ENCODE measurements around the gene GAREM2.
A peak's percentile ranks its signal among the peaks of the same experiment; 100 is the strongest.
"Not testable (repeated sequence)": the region's sequence is repeated elsewhere in the genome, so short reads cannot be mapped to it uniquely, and the experiment has no call there.

The GAREM2 gene

DNA sequence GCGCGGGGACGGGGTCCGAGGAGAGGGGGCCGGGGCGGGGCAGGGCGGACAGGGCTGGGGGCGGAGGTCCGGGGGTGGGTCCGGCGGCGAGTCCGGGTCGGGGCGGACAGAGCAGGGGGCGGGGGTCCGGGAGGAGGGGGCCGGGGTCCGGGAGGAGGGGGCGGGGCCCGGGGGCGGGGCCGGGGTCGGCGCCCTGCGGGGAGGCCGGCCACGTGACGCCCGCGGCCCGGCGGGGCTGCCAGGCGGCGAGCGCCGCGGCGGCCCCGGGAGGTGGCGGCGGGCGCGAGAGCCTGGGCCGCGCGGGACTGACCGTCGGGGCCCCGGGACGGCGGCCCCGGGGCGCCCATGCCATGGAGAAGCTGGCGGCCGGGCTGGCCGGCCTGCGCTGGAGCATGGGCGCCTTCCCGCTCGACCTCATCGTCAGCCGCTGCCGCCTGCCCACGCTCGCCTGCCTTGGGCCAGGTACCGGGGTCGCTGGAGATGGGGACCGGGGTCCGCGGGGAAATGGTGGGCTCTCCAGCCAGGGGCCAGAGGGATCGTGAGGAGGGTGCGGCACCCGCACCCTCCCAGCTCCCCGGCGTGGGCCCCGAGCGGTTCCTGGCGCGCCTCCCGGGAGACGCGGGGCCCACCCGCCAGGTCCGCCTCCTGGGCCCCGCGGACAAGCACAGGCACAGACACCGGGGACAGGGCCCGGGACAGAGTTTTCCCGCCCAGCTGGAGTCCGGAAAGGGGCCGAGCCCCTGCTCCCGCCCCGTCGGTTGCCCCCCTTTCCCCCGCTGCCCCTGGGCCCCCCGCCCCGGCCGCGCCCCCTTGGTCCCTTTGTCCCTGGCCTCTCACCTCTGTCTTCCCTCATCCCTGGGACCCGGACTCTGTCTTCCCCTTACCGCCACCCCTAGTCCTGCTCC, at the start of gene GAREM2:
Gene GAREM2, plus strand, starts transcription at position 218 of the 905 bp plus-strand sequence. Its CDS starts 133 bp downstream, at position 351.
- DNase-seq (ENCODE audit: low read depth, low spot score): no peak

DNA sequence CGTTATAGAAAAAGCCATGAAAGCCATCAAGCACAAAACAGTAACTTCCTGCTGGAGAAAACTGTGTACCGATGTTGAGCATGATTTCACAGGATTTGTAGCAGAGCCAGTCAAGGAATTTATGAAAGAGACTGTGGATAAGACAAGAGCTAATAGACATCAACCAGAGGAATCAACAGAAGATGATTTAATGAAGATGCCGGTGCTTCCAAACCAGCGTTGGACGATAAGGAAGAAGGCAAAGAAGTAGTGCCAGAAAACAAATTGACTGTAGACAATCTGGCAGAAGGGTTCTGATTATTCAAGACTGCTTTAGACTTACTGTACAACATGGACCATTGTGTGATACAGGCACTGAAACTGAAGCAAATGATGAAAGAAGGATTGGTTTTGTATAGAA, 49.5 kb upstream of the GAREM2 start:
- no peak for DNase-seq (ENCODE audit: low read depth, low spot score)

DNA sequence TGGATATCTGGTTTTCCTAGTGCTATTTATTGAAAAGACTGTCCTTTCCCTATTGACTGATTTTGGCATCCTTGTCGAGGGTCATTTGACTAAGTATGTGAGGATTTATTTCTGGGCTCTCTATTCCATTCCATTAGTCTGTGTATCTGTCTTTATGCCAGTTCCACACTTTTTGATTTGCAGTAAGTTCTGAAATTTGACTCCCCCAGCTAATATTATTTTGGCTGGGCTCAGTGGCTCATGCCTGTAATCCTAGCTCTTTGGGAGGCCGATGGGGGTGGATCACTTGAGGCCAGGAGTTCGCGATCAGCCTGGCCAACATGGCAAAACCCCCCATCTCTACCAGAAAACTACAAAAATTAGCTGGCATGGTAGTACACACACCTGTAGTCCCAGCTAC, 46.8 kb upstream of the GAREM2 start:
- DNase-seq (ENCODE audit: low read depth, low spot score): no peak

DNA sequence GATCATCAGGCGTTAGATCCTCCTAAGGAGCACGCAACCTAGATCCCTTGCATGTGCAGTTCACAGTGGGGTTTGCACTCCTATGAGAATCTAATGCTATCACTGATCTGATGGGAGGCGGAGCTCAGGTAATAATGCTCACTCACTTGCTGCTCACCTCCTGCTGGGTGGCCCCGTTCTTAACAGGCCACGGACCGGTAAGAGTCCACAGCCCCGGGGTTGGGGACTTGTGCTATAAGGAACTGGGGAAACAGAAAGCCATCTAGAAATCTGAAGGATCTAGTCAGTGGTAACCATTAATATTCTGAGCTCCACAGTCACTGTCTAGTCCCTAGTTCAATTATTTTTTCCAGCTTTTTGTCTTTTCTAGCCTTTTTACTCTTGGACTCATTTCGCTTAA, 44.7 kb upstream of the GAREM2 start:
- DNase-seq (ENCODE audit: low read depth, low spot score): no peak

DNA sequence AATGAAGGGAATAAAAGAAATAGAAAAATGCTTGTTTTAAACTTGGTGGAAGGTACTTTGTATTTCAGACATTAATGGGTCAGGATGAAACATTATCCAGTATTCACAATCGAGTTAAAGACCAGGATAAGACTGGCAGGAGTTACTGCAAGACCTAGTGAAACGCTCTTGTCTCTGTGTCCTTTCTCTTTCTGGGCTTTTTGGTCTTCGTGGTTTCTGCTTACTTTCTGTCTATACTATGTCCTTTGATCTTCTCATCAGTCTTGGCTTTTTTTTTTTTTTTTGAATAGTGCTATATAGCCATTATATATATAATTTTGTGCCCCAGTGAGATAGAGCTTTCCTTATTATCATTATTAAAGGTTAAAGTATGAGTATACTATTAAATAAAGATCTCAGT, 42.1 kb upstream of the GAREM2 start:
- DNase-seq (ENCODE audit: low read depth, low spot score): no peak

DNA sequence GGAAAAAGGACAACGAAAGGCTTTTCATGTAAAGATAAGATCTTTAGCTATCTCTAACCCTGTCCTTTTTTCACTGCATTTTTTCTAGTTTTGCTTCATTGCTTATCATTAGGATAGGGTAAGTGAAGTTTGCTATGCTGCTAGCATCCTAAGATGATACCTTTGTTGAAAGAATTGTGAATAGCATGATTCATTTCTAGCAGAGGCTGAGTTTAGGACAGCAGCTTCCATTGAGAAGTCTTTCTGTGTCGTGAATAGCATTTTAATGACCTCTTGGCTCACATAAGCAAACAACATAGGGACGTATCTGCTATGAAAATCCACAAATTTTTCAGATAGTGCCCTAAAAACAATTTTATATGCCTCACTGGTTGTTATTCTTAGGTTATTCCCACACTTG, 36.4 kb upstream of the GAREM2 start:
- no peak for DNase-seq (ENCODE audit: low read depth, low spot score)

DNA sequence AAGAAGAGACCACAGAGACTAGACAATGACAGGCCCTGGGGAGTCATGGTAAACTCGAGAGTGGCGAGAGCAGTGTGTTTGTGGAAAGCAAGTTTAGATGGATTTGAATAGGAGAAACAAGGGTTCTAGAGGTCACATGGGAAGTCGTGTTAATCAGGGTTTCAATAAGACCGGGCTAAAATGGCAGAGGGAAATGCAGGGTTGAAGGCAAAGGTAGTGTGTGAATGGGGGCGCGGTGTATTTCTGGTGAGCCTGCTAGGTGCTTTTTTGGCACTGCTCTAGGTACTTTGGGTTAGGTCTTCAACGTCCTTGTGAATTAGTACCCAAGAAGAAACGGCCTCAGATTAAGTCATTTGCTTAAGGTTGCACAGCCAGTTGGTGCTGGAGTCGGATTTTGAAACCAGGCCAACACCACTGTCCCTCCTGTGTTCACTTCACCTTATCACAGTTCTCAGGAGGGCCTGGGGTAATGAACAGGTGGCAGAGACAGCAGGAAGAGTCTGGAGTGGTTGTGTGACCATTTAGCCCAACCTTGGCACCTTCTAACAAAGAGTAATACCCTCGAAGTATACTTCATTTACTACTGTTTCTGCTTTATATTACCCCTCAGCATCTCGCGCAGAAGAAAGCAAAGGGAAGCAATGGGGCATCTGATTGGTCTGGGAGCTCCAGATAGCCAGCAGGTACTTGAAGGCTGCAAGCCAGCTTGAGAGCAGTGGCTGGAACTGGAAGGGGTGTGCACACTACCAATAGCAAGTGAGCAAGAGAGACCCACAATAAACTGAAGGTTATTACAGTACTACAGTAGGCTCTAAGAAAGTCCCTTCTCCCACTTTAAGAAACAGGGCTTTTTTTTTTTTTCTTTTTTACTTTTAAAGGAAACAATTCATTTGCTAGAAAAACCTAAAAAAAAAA, 33.4 kb upstream of the GAREM2 start:
- DNase-seq (ENCODE audit: low read depth, low spot score): no peak

DNA sequence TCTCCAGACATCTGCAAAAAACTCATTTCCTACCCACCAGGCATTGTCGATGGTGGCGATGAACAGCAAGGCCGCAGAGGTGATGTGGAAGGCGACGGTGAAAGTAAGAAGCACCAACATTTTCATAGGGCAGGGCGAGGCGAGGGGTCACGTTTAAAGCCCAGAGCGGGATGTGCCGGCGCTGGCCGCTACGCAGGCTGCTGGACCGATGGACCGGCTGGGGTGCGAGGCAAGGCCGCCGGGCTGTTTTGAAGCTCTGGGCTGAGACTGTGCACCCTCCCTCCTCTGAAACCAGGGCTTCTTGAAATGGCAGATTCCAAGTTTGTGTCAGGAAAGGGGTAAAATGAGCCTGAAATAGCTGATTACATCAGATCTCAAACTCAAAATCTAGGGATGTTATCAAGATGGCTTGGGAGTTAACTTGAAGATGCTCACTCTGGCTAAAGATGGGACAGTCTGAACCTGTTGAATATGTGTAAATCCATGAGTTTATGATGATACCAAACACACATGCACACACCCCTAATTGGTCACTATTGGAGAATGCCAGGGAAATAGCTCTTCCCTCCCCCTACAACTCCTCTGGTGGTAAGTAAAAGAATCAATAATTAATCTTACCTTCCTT, 31.6 kb upstream of the GAREM2 start:
- no peak for DNase-seq (ENCODE audit: low read depth, low spot score)

DNA sequence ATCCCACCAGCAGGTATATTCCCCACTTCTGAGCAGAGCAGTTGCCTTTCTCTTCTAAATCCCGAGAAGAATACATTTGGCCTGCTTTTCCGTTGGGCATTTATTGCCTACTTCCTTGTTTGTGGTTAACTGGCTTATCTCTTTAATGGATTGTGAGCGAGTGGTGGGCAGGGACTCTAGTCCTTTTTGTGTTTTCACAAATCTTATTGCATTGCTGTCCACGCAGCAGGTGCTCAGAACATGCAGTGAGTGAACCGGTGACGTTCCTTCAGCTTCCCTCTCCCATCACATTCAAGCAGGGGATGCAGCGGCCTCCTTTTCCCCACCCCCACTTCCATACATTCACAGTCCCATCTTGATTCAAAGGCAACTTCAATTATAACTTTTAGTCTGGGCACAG, 28.9 kb upstream of the GAREM2 start:
- no peak for DNase-seq (ENCODE audit: low read depth, low spot score)

DNA sequence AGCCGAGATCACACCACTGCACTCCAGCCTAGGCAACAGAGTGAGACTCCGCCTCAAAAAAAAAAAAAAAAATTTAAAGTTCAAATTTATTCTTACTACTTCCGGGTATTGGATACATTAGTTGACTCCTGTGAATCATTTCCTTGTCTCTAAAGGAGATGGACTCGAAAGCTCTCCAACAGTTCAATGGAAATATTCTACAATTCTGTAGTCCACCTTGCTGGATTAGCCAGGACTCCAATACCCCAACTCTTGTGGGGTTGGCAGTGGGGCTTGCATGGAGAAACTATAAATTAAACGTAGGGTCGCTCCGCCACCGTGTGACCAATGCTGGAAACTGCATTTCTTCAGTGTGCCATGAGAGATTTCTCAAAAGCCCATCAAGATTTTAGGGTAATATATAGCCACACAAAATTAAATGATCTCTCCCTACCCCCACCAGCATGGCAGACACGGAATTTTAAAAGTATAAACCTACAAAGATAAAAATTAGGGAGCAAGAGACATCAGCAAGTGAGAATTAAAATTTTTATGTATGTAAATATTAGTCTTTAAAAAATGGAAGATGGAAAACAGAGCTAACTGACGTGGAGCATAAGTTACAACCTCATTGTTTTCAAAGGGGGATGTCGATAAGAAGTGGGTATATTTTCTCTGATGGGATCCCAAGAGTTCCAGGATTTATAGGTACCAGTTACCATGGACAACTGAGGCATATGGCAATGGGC, 27.8 kb upstream of the GAREM2 start:
- DNase-seq (ENCODE audit: low read depth, low spot score): peak; percentile 26

DNA sequence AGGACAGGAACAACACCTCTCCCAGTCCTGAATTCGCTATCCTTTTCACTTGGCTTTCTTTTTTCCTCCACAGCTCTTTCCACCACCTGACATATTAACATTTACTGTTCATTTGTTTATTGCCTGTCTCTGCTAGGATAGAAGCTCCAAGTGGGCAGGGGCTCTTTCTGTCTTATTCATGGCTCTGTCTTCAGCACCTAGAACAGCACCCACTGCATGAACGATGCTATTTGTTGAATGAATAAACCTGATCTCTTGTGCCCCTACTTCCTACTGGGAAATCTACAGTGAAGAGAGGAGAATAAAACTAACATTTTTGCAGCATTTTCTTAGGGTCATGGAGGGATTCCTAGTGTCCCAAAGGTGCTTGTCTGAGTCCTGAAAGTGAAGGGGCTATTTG, 24.4 kb upstream of the GAREM2 start:
- DNase-seq (ENCODE audit: low read depth, low spot score): no peak

DNA sequence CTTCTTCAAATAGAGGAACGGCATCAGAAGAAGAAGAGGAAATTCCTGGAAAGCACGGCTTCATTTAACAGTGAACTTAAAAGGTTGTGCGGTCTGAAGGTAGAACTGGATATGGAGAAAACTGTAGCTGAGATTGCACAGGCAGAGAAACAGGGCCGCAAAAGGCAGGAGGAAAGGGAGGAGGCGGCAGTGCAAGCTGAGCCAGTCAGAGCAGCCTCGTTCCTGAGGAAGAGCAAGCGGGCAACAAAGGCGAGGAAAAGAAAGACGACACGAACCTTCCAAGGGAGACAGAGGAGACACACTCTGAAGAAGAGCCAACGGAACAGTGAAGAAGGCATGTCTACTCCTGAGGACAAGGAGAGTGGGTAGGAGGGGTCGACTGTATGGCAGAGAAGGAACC, 22.6 kb upstream of the GAREM2 start:
- no peak for DNase-seq (ENCODE audit: low read depth, low spot score)

DNA sequence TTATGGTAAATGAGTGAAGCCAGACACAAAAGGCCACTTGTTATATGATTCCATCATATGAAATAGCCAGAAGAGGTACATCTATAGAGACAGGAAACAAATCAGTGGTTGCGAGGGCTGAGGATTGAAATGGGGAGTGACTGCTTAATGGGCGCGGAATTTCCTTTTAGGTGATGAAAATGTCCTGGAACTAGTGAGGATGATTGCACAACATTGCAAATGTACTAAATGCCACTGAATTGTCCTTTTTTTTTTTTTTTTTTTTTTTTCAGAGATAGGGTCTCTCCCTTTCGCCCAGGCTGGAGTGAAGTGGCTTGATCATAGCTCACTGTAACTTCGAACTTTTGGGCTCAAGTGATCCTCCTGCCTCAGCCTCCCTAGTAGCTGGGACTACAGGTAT, 15.3 kb upstream of the GAREM2 start:
- DNase-seq (ENCODE audit: low read depth, low spot score): no peak

DNA sequence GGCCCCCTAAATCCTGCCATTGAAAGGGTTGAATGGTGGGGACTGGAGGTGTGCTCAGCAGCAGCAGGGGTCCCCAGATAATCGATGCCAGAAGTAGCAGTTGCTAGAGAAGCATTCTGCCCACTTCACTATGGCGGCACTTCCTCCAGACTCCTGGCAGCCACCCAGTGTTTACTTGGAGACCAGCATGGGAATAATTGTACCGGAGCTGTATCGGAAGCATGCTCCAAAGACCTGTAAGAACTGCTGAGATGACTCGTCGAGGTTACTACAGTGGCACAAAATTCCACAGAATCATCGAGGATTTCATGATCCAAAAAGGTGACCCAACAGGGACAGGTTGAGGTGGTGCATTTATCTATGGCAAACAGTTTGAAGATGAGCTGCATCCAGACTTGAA, 11.0 kb upstream of the GAREM2 start:
- DNase-seq (ENCODE audit: low read depth, low spot score): no peak

DNA sequence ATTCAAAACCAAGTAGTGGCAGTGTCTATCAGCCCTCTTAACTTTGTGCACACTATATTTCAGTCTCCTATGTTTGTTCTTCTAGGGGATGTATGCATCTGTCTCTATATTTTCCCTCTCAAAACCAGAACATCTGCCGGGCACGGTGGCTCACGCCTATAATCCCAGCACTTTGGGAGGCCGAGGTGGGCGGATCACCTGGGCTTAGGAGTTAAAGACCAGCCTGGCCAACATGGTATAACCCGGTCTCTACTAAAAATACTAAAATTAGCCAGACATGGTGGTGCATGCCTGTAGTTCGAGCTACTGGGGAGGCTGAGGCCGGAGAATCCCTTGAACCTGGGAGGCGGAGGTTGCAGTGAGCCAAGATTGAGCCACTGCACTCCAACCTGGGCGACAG, 9.9 kb upstream of the GAREM2 start:
- no peak for DNase-seq (ENCODE audit: low read depth, low spot score)

DNA sequence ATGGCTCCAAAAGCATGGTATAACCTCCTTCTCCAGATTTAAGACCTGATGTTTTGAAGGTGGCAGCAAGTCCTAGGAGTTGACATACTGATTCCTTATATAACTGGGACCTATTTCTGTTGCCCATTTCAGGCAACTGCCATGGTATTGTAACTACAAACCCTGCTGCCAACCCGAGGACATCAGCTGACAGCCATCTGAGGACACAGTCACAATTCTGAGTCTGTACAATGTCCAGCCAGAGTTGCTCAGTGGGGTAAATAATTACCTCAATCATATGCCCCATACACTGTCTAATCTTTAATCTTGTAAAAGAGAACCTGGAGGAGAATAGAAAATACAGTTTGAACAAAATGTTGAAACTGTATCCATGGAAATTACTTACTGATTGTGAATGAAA, 8.7 kb upstream of the GAREM2 start:
- no peak for DNase-seq (ENCODE audit: low read depth, low spot score)

DNA sequence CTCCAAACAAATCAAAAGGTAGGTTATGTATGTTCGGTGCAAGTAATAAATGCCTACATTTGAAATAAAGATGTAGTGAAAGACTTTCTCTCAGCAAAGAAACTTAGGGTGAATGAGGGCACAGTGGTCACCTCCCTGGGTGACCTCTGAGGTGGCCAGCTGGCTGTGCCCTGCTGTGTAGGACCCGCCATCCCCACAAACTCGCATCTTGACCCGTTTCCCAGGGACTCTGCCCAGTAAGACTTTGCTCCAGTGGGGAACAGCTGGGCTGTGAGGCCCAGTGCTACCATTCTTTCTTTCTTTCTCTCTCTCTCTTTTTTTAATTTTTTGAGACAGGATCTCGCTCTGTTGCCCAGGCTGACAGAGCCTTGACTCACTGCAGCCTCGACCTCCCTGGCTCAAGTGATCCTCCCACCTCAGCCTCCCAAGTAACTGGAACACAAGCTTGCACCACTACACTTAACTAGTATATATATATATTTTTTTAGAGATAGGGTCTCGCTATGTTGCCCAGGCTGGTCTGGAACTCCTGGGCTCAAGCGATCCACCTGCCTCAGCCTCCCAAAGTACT, 8.2 kb upstream of the GAREM2 start:
- DNase-seq (ENCODE audit: low read depth, low spot score): no peak

DNA sequence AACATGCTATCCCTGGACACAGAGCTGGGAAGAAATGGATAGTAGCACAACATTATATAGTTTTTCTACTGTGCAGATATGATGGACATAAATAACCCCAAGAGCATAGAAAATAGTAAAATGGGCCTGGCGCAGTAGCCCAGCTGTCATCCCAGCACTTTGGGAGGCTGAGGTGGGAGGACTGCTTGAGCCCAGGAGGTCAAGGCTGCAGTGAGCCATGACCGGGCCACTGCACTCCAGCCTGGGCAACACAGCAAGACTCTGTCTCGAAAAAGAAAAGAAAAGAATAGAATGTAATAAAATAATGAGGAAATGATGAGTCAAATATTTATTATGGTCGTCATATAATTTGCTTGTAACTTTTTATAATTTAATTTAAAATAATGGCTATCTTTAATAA, 7.5 kb upstream of the GAREM2 start:
- DNase-seq (ENCODE audit: low read depth, low spot score): no peak

DNA sequence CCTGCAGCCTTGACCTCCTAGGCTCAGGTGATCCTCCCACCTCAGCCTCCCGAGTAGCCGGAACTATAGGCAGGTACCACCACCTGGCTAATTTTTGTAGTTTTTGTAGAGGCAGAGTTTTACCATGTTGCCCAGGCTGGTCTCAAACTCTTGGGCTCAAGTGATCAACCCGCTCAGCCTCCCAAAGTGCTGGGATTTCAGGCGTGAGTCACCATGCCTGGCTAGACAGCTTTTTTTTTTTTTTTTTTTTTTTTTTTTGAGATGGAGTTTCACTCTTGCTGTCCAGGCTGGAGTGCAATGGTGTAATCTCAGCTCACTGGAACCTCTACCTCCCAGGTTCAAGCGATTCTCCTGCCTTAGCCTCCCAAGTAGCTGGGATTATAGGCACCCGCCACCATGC, 6.3 kb upstream of the GAREM2 start:
- not testable (repeated sequence) for DNase-seq (ENCODE audit: low read depth, low spot score)

DNA sequence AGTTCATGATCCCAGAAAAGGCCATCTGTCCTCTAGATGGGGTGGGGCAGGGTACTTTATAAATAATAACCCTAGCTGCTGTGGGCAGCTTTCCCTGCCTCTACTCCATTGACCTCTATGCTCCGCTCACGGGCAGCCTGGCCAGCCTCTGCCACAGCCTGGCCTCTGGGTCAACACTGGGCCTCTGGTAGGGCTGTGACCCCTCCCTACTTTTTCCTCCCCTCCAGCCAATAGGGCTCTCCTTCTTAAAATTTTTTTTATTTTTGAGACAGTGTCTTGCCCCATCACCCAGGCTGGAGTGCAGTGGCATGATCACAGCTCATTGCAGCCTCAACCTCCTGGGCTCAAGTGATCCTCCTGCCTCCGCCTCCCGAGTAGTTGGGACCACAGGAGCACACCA, 4.1 kb upstream of the GAREM2 start:
- no peak for DNase-seq (ENCODE audit: low read depth, low spot score)

DNA sequence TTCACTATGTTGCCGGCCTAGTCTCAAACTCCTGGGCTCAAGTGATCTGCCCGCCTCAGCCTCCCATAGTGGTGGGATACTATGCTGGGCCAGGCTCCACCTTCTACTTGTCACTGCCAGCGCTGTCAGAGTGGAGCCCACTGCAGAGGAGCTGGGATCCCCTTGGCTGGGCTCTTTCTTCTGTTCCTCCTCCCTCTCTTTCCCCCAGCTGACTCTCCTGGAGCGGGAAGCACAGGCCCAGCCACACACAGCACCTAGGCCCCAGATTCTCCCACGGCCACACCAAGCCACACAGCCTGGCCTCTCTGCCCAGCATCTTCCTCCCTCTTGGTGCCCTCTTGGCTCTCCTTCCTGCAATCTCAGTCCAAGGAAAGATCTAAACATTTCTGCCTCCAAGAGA, 3.7 kb upstream of the GAREM2 start:
- no peak for DNase-seq (ENCODE audit: low read depth, low spot score)

Data from activated CD4-positive, CD25-positive, alpha-beta regulatory T cell treated with anti-CD3 and anti-CD28 coated beads, Interleukin-2, amount 50 U/mL, for 16 hours (primary cell).